GM04504 (cell line): ENCODE results near the gene SLC5A12.

Source experiments
- DNase-seq: peaks from one replicate; pipeline ENCODE4 v3.0.0-alpha.2; 2012; ENCODE audit warnings: low read depth

The SLC5A12 gene

GRCh38 chr11:26719289-26719973 is 2.4 kb downstream of the SLC5A12 start:
- no peak for DNase-seq

GRCh38 chr11:26717771-26718170 is 4.1 kb downstream of the SLC5A12 start:
- no peak for DNase-seq

- no peak for DNase-seq
Measured at GRCh38 chr11:26715133-26715532, 6.7 kb downstream of the SLC5A12 start.

GRCh38 chr11:26712497-26712896 is 9.4 kb downstream of the SLC5A12 start:
- no peak for DNase-seq

- no peak for DNase-seq
Measured at GRCh38 chr11:26710489-26710888, 11.4 kb downstream of the SLC5A12 start.

GRCh38 chr11:26708736-26709456 is 13.0 kb downstream of the SLC5A12 start:
- DNase-seq: no peak

- no peak for DNase-seq
Measured at GRCh38 chr11:26706181-26706580, 15.7 kb downstream of the SLC5A12 start.

- no peak for DNase-seq
Measured at GRCh38 chr11:26704249-26704648, 17.6 kb downstream of the SLC5A12 start.

- no peak for DNase-seq
Measured at GRCh38 chr11:26703411-26704191, 18.3 kb downstream of the SLC5A12 start.

GRCh38 chr11:26702406-26702805 is 19.5 kb downstream of the SLC5A12 start:
- DNase-seq: no peak

- no peak for DNase-seq
Measured at GRCh38 chr11:26700574-26701235, 21.2 kb downstream of the SLC5A12 start.

- DNase-seq: no peak
Measured at GRCh38 chr11:26698224-26698623, 23.6 kb downstream of the SLC5A12 start.

GRCh38 chr11:26696330-26696729 is 25.5 kb downstream of the SLC5A12 start:
- no peak for DNase-seq

GRCh38 chr11:26688701-26689100 is 33.2 kb downstream of the SLC5A12 start:
- no peak for DNase-seq

- DNase-seq: no peak
Measured at GRCh38 chr11:26687351-26687750, 34.5 kb downstream of the SLC5A12 start.

- no peak for DNase-seq
Measured at GRCh38 chr11:26677566-26677965, 44.3 kb downstream of the SLC5A12 start.

GRCh38 chr11:26676641-26677040 is 45.2 kb downstream of the SLC5A12 start:
- no peak for DNase-seq

GRCh38 chr11:26675233-26675928 is 46.5 kb downstream of the SLC5A12 start:
- no peak for DNase-seq

GRCh38 chr11:26665946-26666345 is 55.9 kb downstream of the SLC5A12 start:
- no peak for DNase-seq

GRCh38 chr11:26665036-26665435 is 56.8 kb downstream of the SLC5A12 start:
- DNase-seq: no peak

- no peak for DNase-seq
Measured at GRCh38 chr11:26662916-26663315, 58.9 kb downstream of the SLC5A12 start.

- no peak for DNase-seq
Measured at GRCh38 chr11:26655287-26655686, 66.6 kb downstream of the SLC5A12 start.
